ENCODE results near the gene HAGHL.
"Not testable (repeated sequence)": the region's sequence is repeated elsewhere in the genome, so short reads cannot be mapped to it uniquely, and the experiment has no call there.

Gene HAGHL

GRCh38 chr16:732332-732731, 5.4 kb downstream of the HAGHL start:
- H3K9me3 Mint-ChIP-seq, result no peaks in the 10 kb centered on the region
- no peak overlapping the region for H3K4me3 Mint-ChIP-seq
- H3K27me3 Mint-ChIP-seq, result no peaks in the 10 kb centered on the region
- peaks cover 3% of the 10 kb centered on the region for H3K36me3 Mint-ChIP-seq
- H3K27ac Mint-ChIP-seq, result no peak overlapping the region
- H3K4me1 Mint-ChIP-seq, result no peaks in the 10 kb centered on the region

- no peak overlapping the region for H3K4me3 Mint-ChIP-seq
- H3K27ac Mint-ChIP-seq, result no peak overlapping the region
- H3K4me1 Mint-ChIP-seq, result no peaks in the 10 kb centered on the region
- peaks cover 5% of the 10 kb centered on the region for H3K36me3 Mint-ChIP-seq
- no peaks in the 10 kb centered on the region for H3K9me3 Mint-ChIP-seq
- H3K27me3 Mint-ChIP-seq, result no peaks in the 10 kb centered on the region
Measured at GRCh38 chr16:732936-733335, 6.0 kb downstream of the HAGHL start.

GRCh38 chr16:733382-734207, 6.7 kb downstream of the HAGHL start:
- Mint-ChIP-seq H3K4me3 (no peak overlapping the region), H3K27ac (no peak overlapping the region), H3K27me3 (no peaks in the 10 kb centered on the region), H3K4me1 (no peaks in the 10 kb centered on the region), H3K9me3 (no peaks in the 10 kb centered on the region), H3K36me3 (peaks cover 7% of the 10 kb centered on the region)

GRCh38 chr16:734208-734980, 7.5 kb downstream of the HAGHL start:
- Mint-ChIP-seq H3K27me3 (no peaks in the 10 kb centered on the region), H3K36me3 (peaks cover 7% of the 10 kb centered on the region), H3K4me1 (peaks cover 5% of the 10 kb centered on the region), H3K4me3 (no peak overlapping the region), H3K9me3 (no peaks in the 10 kb centered on the region), H3K27ac (no peak overlapping the region)

- H3K27ac Mint-ChIP-seq, result no peak overlapping the region
- H3K9me3 Mint-ChIP-seq, result no peaks in the 10 kb centered on the region
- peaks cover 7% of the 10 kb centered on the region for H3K36me3 Mint-ChIP-seq
- no peak overlapping the region for H3K4me3 Mint-ChIP-seq
- peaks cover 13% of the 10 kb centered on the region for H3K4me1 Mint-ChIP-seq
- H3K27me3 Mint-ChIP-seq, result no peaks in the 10 kb centered on the region
Measured at GRCh38 chr16:734981-735881, 8.3 kb downstream of the HAGHL start.

GRCh38 chr16:735982-736453, 9.1 kb downstream of the HAGHL start:
- Mint-ChIP-seq H3K27me3 (no peaks in the 10 kb centered on the region), H3K4me3 (no peak overlapping the region), H3K9me3 (no peaks in the 10 kb centered on the region), H3K4me1 (peaks cover 13% of the 10 kb centered on the region), H3K27ac (no peak overlapping the region), H3K36me3 (peaks cover 7% of the 10 kb centered on the region)

- Mint-ChIP-seq H3K27me3 (no peaks in the 10 kb centered on the region), H3K36me3 (peaks cover 7% of the 10 kb centered on the region), H3K9me3 (no peaks in the 10 kb centered on the region), H3K4me1 (peaks cover 13% of the 10 kb centered on the region), H3K4me3 (no peak overlapping the region), H3K27ac (no peak overlapping the region)
Measured at GRCh38 chr16:736936-737481, 10.1 kb downstream of the HAGHL start.

GRCh38 chr16:739560-740458, 12.9 kb downstream of the HAGHL start:
- H3K36me3 Mint-ChIP-seq, result peaks cover 7% of the 10 kb centered on the region

GRCh38 chr16:740459-740763, 13.5 kb downstream of the HAGHL start:
- H3K4me1 Mint-ChIP-seq, result peaks cover 13% of the 10 kb centered on the region

More at GRCh38 chr16:739560-740458, 12.9 kb downstream of the HAGHL start:
- Mint-ChIP-seq H3K4me1 (peaks cover 13% of the 10 kb centered on the region), H3K4me3 (peak overlapping the region; percentile 74), H3K27ac (peak overlapping the region; percentile 4), H3K27me3 (no peaks in the 10 kb centered on the region), H3K9me3 (no peaks in the 10 kb centered on the region)

GRCh38 chr16:740764-741505, 14.0 kb downstream of the HAGHL start, which contains the start of gene CIAO3:
CIAO3 (minus strand) TSS chr16:740997; CDS start chr16:740985, 12 bp downstream.
- peaks cover 4% of the 10 kb centered on the region for H3K36me3 Mint-ChIP-seq
- H3K9me3 Mint-ChIP-seq, result no peaks in the 10 kb centered on the region
- H3K27ac Mint-ChIP-seq, result peak within 1 kb of the TSS; percentile 55
- peak within 1 kb of the TSS; percentile 86 for H3K4me3 Mint-ChIP-seq
- no peaks in the 10 kb centered on the region for H3K27me3 Mint-ChIP-seq
- H3K4me1 Mint-ChIP-seq, result peaks cover 13% of the 10 kb centered on the region

More at GRCh38 chr16:740459-740763, 13.5 kb downstream of the HAGHL start:
- Mint-ChIP-seq H3K36me3 (peaks cover 4% of the 10 kb centered on the region), H3K27ac (no peak overlapping the region), H3K9me3 (no peaks in the 10 kb centered on the region), H3K4me3 (peak overlapping the region; percentile 86), H3K27me3 (no peaks in the 10 kb centered on the region)

GRCh38 chr16:741986-742629, 15.2 kb downstream of the HAGHL start:
- Mint-ChIP-seq H3K27me3 (no peaks in the 10 kb centered on the region), H3K9me3 (no peaks in the 10 kb centered on the region), H3K27ac (peak overlapping the region; percentile 41), H3K4me3 (peak overlapping the region; percentile 81), H3K36me3 (peaks cover 4% of the 10 kb centered on the region), H3K4me1 (peaks cover 13% of the 10 kb centered on the region)

GRCh38 chr16:742894-743293, 16.0 kb downstream of the HAGHL start:
- H3K9me3 Mint-ChIP-seq, H3K36me3 Mint-ChIP-seq, H3K4me3 Mint-ChIP-seq, H3K27ac Mint-ChIP-seq, H3K27me3 Mint-ChIP-seq: not testable (repeated sequence)
- peaks cover 13% of the 10 kb centered on the region for H3K4me1 Mint-ChIP-seq

GRCh38 chr16:743794-744500, 17.0 kb downstream of the HAGHL start:
- H3K27me3 Mint-ChIP-seq, result no peaks in the 10 kb centered on the region
- no peak overlapping the region for H3K4me3 Mint-ChIP-seq
- H3K4me1 Mint-ChIP-seq, result peaks cover 13% of the 10 kb centered on the region
- H3K27ac Mint-ChIP-seq, result no peak overlapping the region
- H3K9me3 Mint-ChIP-seq, result no peaks in the 10 kb centered on the region
- no peaks in the 10 kb centered on the region for H3K36me3 Mint-ChIP-seq

Measured in activated naive CD4-positive, alpha-beta T cell treated with anti-CD3 and anti-CD28 coated beads, Interleukin-2, amount 50 U/mL, for 24 hours (primary cell).